Stomach smooth muscle (tissue), 2 donors: ENCODE data around the gene SLC28A3.

Source experiments
- H3K27ac ChIP-seq: one replicate; pipeline ENCODE4 v1.7.0; 2013; ENCODE audit warnings: mild to moderate bottlenecking, low read length, inconsistent platforms
- H3K27me3 ChIP-seq, 2 donors: one replicate each; pipeline ENCODE4 v1.7.0; 2013; ENCODE audit warnings: low read length in 2 of 2; ENCODE audit not compliant: insufficient read depth in 2 of 2, control insufficient read depth in 1 of 2
- H3K36me3 ChIP-seq, 2 donors: one replicate each; pipeline ENCODE4 v1.7.0; 2013; ENCODE audit warnings: low read length in 2 of 2; ENCODE audit not compliant: control insufficient read depth in 2 of 2, insufficient read depth in 2 of 2
- H3K4me1 ChIP-seq: one replicate; pipeline ENCODE4 v1.7.0; 2013; ENCODE audit warnings: low read length; ENCODE audit not compliant: control insufficient read depth, insufficient read depth
- H3K4me3 ChIP-seq, 2 donors: one replicate each; pipeline ENCODE4 v1.7.0; 2013; ENCODE audit warnings: low read length in 2 of 2
- H3K9ac ChIP-seq, 2 donors: one replicate each; pipeline ENCODE4 v1.7.0; 2013; ENCODE audit warnings: low read length in 2 of 2, mild to moderate bottlenecking in 1 of 2
- H3K9me3 ChIP-seq, 2 donors: one replicate each; pipeline ENCODE4 v1.7.0; 2013; ENCODE audit warnings: low read length in 2 of 2; ENCODE audit not compliant: control insufficient read depth in 2 of 2
- donor health status: healthy.
- donor health status: Pancreatic carcinoma.

Gene SLC28A3

GRCh38 chr9:84251921-84252320 is 88.6 kb downstream of the SLC28A3 start:
- no peak overlapping the region for H3K27ac ChIP-seq
- H3K4me1 ChIP-seq: no peaks in the 10 kb centered on the region
- H3K9ac ChIP-seq: no peak overlapping the region
- peaks cover 5 to 6% of the 10 kb centered on the region in 2 donors for H3K27me3 ChIP-seq
- no peak overlapping the region for H3K4me3 ChIP-seq
- H3K9me3 ChIP-seq: no peaks in the 10 kb centered on the region
- H3K36me3 ChIP-seq: no peaks in the 10 kb centered on the region

- Histone ChIP-seq H3K27me3 (no peaks in the 10 kb centered on the region), H3K27ac (no peak overlapping the region), H3K36me3 (no peaks in the 10 kb centered on the region), H3K4me3 (no peak overlapping the region), H3K4me1 (no peaks in the 10 kb centered on the region), H3K9me3 (peaks cover 0 to 2% of the 10 kb centered on the region in 2 donors), H3K9ac (no peak overlapping the region)
Measured at GRCh38 chr9:84241817-84242373, 98.7 kb downstream of the SLC28A3 start.

GRCh38 chr9:84239343-84239742 is 101.2 kb downstream of the SLC28A3 start:
- Histone ChIP-seq H3K4me3 (no peak overlapping the region), H3K9me3 (peaks cover 0 to 3% of the 10 kb centered on the region in 2 donors), H3K9ac (no peak overlapping the region), H3K36me3 (no peaks in the 10 kb centered on the region), H3K4me1 (no peaks in the 10 kb centered on the region), H3K27me3 (peaks cover 0 to 2% of the 10 kb centered on the region in 2 donors), H3K27ac (no peak overlapping the region)

GRCh38 chr9:84238652-84239051 is 101.9 kb downstream of the SLC28A3 start:
- Histone ChIP-seq H3K36me3 (no peaks in the 10 kb centered on the region), H3K4me3 (no peak overlapping the region), H3K9ac (no peak overlapping the region), H3K4me1 (no peaks in the 10 kb centered on the region), H3K27me3 (peaks cover 0 to 2% of the 10 kb centered on the region in 2 donors), H3K27ac (no peak overlapping the region), H3K9me3 (peaks cover 0 to 3% of the 10 kb centered on the region in 2 donors)

GRCh38 chr9:84235511-84235910 is 105.0 kb downstream of the SLC28A3 start:
- H3K9me3 ChIP-seq: peaks cover 0 to 3% of the 10 kb centered on the region in 2 donors
- no peak overlapping the region for H3K27ac ChIP-seq
- H3K27me3 ChIP-seq: peaks cover 0 to 2% of the 10 kb centered on the region in 2 donors
- H3K36me3 ChIP-seq: no peaks in the 10 kb centered on the region
- H3K9ac ChIP-seq: no peak overlapping the region
- no peak overlapping the region for H3K4me3 ChIP-seq
- no peaks in the 10 kb centered on the region for H3K4me1 ChIP-seq

GRCh38 chr9:84230355-84231145 is 110.0 kb downstream of the SLC28A3 start:
- Histone ChIP-seq H3K9me3 (no peaks in the 10 kb centered on the region), H3K27ac (no peak overlapping the region), H3K4me1 (peaks cover 7% of the 10 kb centered on the region), H3K27me3 (peaks cover 0 to 2% of the 10 kb centered on the region in 2 donors), H3K9ac (no peak overlapping the region), H3K4me3 (no peak overlapping the region), H3K36me3 (no peaks in the 10 kb centered on the region)

- Histone ChIP-seq H3K4me1 (peaks cover 7% of the 10 kb centered on the region), H3K36me3 (no peaks in the 10 kb centered on the region), H3K9ac (no peak overlapping the region), H3K27ac (no peak overlapping the region), H3K4me3 (no peak overlapping the region), H3K9me3 (no peaks in the 10 kb centered on the region), H3K27me3 (no peaks in the 10 kb centered on the region)
Measured at GRCh38 chr9:84229191-84229590, 111.4 kb downstream of the SLC28A3 start.

GRCh38 chr9:84228130-84228720 is 112.3 kb downstream of the SLC28A3 start:
- H3K27ac ChIP-seq: no peak overlapping the region
- no peaks in the 10 kb centered on the region for H3K36me3 ChIP-seq
- no peak overlapping the region for H3K4me3 ChIP-seq
- no peak overlapping the region for H3K9ac ChIP-seq
- no peaks in the 10 kb centered on the region for H3K9me3 ChIP-seq
- no peaks in the 10 kb centered on the region for H3K27me3 ChIP-seq
- H3K4me1 ChIP-seq: peaks cover 7% of the 10 kb centered on the region

GRCh38 chr9:84226126-84226525 is 114.4 kb downstream of the SLC28A3 start:
- H3K36me3 ChIP-seq: no peaks in the 10 kb centered on the region
- no peak overlapping the region for H3K4me3 ChIP-seq
- H3K9me3 ChIP-seq: peaks cover 0 to 3% of the 10 kb centered on the region in 2 donors
- H3K27me3 ChIP-seq: no peaks in the 10 kb centered on the region
- H3K9ac ChIP-seq: no peak overlapping the region
- H3K27ac ChIP-seq: no peak overlapping the region
- peaks cover 7% of the 10 kb centered on the region for H3K4me1 ChIP-seq
